ENCODE measurements around the gene C2CD4B. TPM values are rescaled to one million over a fixed set of nuclear protein-coding genes. Genes with fewer than 3 reads are reported as not detected.

Gene C2CD4B
- total RNA-seq, 1 experiment from 2014 or later, result 1.3 TPM

DNA sequence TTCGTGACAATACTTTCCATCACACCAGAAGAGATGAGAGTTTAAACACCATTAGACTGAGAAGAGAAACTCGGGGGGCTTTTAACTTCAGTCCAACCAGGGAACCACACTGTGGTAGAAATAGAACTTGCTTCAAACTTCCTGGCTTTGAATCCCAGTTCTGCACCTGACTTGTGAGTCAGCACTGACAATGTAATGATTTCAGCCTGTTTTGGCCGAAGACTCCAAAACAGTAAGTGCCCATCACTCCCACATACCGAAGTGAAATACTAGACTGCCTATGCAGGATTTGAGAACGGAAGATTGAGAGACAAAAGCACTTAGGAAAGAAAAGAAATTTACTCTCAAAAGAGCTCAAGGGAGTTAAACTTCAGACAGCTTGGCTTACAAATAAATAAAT is 27.0 kb downstream of the C2CD4B start:
- POLR2A ChIA-PET, result no interaction called here

More for the DNA sequence above, 27.0 kb downstream of the C2CD4B start:
- no peak overlapping the region for H3K27ac Mint-ChIP-seq
- no peaks in the 10 kb centered on the region for H3K9me3 Mint-ChIP-seq
- ATAC-seq (no peak), DNase-seq (ENCODE audit: low spot score) (no peak)
- TF ChIP-seq, protein P1, sequence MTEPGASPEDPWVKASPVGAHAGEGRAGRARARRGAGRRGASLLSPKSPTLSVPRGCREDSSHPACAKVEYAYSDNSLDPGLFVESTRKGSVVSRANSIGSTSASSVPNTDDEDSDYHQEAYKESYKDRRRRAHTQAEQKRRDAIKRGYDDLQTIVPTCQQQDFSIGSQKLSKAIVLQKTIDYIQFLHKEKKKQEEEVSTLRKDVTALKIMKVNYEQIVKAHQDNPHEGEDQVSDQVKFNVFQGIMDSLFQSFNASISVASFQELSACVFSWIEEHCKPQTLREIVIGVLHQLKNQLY (CRISPR knock-in tag; IDR thresholded peaks at IDR 0.05), result no peak
- TF ChIP-seq CREM (CRISPR knock-in tag; IDR thresholded peaks at IDR 0.05) (no peak), TEAD4 (CRISPR knock-in tag; IDR thresholded peaks at IDR 0.05) (no peak), ZNF263 (CRISPR knock-in tag; IDR thresholded peaks at IDR 0.05; ENCODE audit: low read depth) (no peak), SP1 (CRISPR knock-in tag; conservative IDR thresholded peaks at IDR 0.05) (no peak), HMGXB4 (CRISPR knock-in tag; IDR thresholded peaks at IDR 0.05) (no peak), MXD4 (CRISPR knock-in tag; IDR thresholded peaks at IDR 0.05; ENCODE audit: borderline replicate concordance) (no peak), ZNF671 (CRISPR knock-in tag; IDR thresholded peaks at IDR 0.05) (no peak), NR3C1 (CRISPR knock-in tag; conservative IDR thresholded peaks at IDR 0.05; ENCODE audit: low read depth) (no peak), STAT6 (CRISPR knock-in tag; conservative IDR thresholded peaks at IDR 0.05; ENCODE audit: low read depth) (no peak), ZNF121 (CRISPR knock-in tag; IDR thresholded peaks at IDR 0.05) (no peak), CBFB (CRISPR knock-in tag; IDR thresholded peaks at IDR 0.05; ENCODE audit: low read depth) (no peak)
- TF ChIP-seq, protein P2, sequence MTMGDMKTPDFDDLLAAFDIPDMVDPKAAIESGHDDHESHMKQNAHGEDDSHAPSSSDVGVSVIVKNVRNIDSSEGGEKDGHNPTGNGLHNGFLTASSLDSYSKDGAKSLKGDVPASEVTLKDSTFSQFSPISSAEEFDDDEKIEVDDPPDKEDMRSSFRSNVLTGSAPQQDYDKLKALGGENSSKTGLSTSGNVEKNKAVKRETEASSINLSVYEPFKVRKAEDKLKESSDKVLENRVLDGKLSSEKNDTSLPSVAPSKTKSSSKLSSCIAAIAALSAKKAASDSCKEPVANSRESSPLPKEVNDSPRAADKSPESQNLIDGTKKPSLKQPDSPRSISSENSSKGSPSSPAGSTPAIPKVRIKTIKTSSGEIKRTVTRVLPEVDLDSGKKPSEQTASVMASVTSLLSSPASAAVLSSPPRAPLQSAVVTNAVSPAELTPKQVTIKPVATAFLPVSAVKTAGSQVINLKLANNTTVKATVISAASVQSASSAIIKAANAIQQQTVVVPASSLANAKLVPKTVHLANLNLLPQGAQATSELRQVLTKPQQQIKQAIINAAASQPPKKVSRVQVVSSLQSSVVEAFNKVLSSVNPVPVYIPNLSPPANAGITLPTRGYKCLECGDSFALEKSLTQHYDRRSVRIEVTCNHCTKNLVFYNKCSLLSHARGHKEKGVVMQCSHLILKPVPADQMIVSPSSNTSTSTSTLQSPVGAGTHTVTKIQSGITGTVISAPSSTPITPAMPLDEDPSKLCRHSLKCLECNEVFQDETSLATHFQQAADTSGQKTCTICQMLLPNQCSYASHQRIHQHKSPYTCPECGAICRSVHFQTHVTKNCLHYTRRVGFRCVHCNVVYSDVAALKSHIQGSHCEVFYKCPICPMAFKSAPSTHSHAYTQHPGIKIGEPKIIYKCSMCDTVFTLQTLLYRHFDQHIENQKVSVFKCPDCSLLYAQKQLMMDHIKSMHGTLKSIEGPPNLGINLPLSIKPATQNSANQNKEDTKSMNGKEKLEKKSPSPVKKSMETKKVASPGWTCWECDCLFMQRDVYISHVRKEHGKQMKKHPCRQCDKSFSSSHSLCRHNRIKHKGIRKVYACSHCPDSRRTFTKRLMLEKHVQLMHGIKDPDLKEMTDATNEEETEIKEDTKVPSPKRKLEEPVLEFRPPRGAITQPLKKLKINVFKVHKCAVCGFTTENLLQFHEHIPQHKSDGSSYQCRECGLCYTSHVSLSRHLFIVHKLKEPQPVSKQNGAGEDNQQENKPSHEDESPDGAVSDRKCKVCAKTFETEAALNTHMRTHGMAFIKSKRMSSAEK (CRISPR knock-in tag; IDR thresholded peaks at IDR 0.05; ENCODE audit: borderline replicate concordance), result no peak
- H3K36me3 Mint-ChIP-seq, result peaks cover 2% of the 10 kb centered on the region; the same call in 1 of the 2 replicates
- CTCF ChIA-PET, result interaction anchor here (0.6 kb wide), 1 partner anchor 861 kb away, joined by 3 read pairs; no protein-coding TSS in a partner anchor
- peaks cover 6% of the 10 kb centered on the region for H3K27me3 Mint-ChIP-seq (ENCODE audit: low read depth)
- no peak overlapping the region for H3K4me3 Mint-ChIP-seq
- peaks cover 24% of the 10 kb centered on the region for H3K4me1 Mint-ChIP-seq

Data from WTC11 (cell line).